K562 (cell line): ENCODE results near the gene SLC25A36. TPM values are rescaled to one million over a fixed set of nuclear protein-coding genes. Genes with fewer than 3 reads are reported as not detected.

ENCODE experiments used
- ATAC-seq: fragments of 200-7000 bp; cut with Tn5 transposase; 3 replicates; pipeline ENCODE4 v1.9.1; 2020; ENCODE audit warnings: moderate library complexity
- BruUV-seq: library from RNA; stranded (reverse); fragments of 400-500 nt; replicated peaks from 2 replicates; lab custom pipeline; 2021; lab: Mats Ljungman, UMichigan
- CTCF ChIA-PET: fragments of 300-600 bp; formaldehyde crosslinking; extraction: SDS; loops from one replicate; lab custom pipeline; 2021; ENCODE audit warnings: low intra/inter-chr PET ratio; lab: Yijun Ruan, JAX
- POLR2A ChIA-PET: fragments of 300-600, 350-650 bp; sonication (Branson Sonifier 250); formaldehyde crosslinking; extraction: SDS; loops from one replicate; lab custom pipeline; 2021; ENCODE audit warnings: antibody characterized with exemption, inconsistent platforms; lab: Yijun Ruan, JAX
- DNase-seq, 4 experiments: peaks; one replicate each; pipeline versions ENCODE4 v3.0.0 to v3.0.0-alpha.2; 2011 to 2018; ENCODE audit warnings: low spot score in 3 of 4, mixed read lengths in 3 of 4; ENCODE audit errors: extremely low read depth in 1 of 4
- FAIRE-seq: peaks from 2 replicates; lab custom pipeline; 2011; peaks lifted over from hg19 to GRCh38; lab: Jason Lieb, UNC
- H2AFZ ChIP-seq: 2 replicates; pipeline ENCODE4 v1.6.0; 2011; ENCODE audit warnings: low read depth, low read length, control low read depth, inconsistent platforms
- H3K27ac ChIP-seq: fragments of 200-600 bp; 3 replicates; pipeline ENCODE4 v1.8.0; 2011; ENCODE audit warnings: low read depth, mild to moderate bottlenecking, control low read depth, inconsistent platforms, low read length, moderate library complexity, mixed read lengths; ENCODE audit errors: extremely low read depth
- H3K27me3 ChIP-seq, 2 experiments: fragments of 300-600 bp in 1 of 2; 2 replicates in 1 of 2; 3 replicates in 1 of 2; pipeline versions ENCODE4 v1.6.0 to v1.8.0; 2011; ENCODE audit warnings: inconsistent platforms in 2 of 2, low read length in 2 of 2, mild to moderate bottlenecking in 1 of 2, mixed read lengths in 1 of 2, moderate library complexity in 1 of 2; ENCODE audit not compliant: control insufficient read depth in 2 of 2, insufficient read depth in 2 of 2
- H3K36me3 ChIP-seq: fragments of 300-600 bp; 3 replicates; pipeline ENCODE4 v1.8.0; 2011; ENCODE audit warnings: mild to moderate bottlenecking, low read length, inconsistent platforms; ENCODE audit not compliant: control insufficient read depth, insufficient read depth
- H3K4me1 ChIP-seq, 2 experiments: fragments of 200-600 bp in 1 of 2; replicated peaks in 1 of 2; 2 replicates in 1 of 2; 3 replicates in 1 of 2; pipeline versions ENCODE4 v1.5.1 to v1.8.0; 2011; ENCODE audit warnings: inconsistent platforms in 2 of 2, low read length in 2 of 2, mild to moderate bottlenecking in 1 of 2, mixed read lengths in 1 of 2, moderate library complexity in 1 of 2; ENCODE audit not compliant: control insufficient read depth in 2 of 2, insufficient read depth in 2 of 2
- H3K4me2 ChIP-seq: 2 replicates; pipeline ENCODE4 v1.6.1; 2011; ENCODE audit warnings: low read length, control low read depth, inconsistent platforms, mixed read lengths; ENCODE audit not compliant: insufficient read depth
- H3K4me3 ChIP-seq: fragments of 200-600 bp; sonication (generic), shearing (Covaris generic); 2 replicates; pipeline ENCODE4 v1.5.1; 2016; ENCODE audit warnings: control low read depth, inconsistent platforms
- H3K79me2 ChIP-seq: fragments of 200-600 bp; 3 replicates; pipeline ENCODE4 v1.8.0; 2011; ENCODE audit warnings: low read length, inconsistent platforms; ENCODE audit not compliant: control insufficient read depth, insufficient read depth
- H3K9ac ChIP-seq, 2 experiments: 2 replicates each; pipeline versions ENCODE4 v1.6.0 to v1.6.1; 2011; ENCODE audit warnings: low read depth in 2 of 2, low read length in 2 of 2, control low read depth in 1 of 2, inconsistent platforms in 1 of 2, mild to moderate bottlenecking in 1 of 2, mixed read lengths in 1 of 2; ENCODE audit not compliant: insufficient read depth in 1 of 2
- H3K9me1 ChIP-seq: one replicate; pipeline ENCODE4 v1.6.0; 2011; ENCODE audit warnings: inconsistent platforms, mild to moderate bottlenecking, low read length, moderate library complexity; ENCODE audit not compliant: control insufficient read depth, insufficient read depth
- H3K9me3 ChIP-seq: replicated peaks from 2 replicates; pipeline ENCODE4 v1.5.1; 2011; ENCODE audit warnings: low read depth, low read length, inconsistent platforms; ENCODE audit not compliant: control insufficient read depth, insufficient read depth
- H4K20me1 ChIP-seq: replicated peaks from 2 replicates; pipeline ENCODE4 v1.6.1; 2011; ENCODE audit warnings: low read length, inconsistent platforms, mixed read lengths; ENCODE audit not compliant: control insufficient read depth, insufficient read depth
- BMI1 ChIP-seq: fragments of 150-350 bp; IDR thresholded peaks from 2 replicates; pipeline ENCODE4 v1.6.1; 2014; ENCODE audit warnings: low read length
- E2F6 ChIP-seq, 2 experiments: IDR thresholded peaks; 2 replicates each; pipeline ENCODE4 v1.6.1; 2011; ENCODE audit warnings: borderline replicate concordance in 1 of 2, control low read depth in 1 of 2, low read depth in 1 of 2, low read length in 1 of 2, mild to moderate bottlenecking in 1 of 2, mixed read lengths in 1 of 2, moderate library complexity in 1 of 2; ENCODE audit not compliant: insufficient read depth in 1 of 2, insufficient read length in 1 of 2, poor library complexity in 1 of 2, severe bottlenecking in 1 of 2; ENCODE audit errors: extremely low read depth in 1 of 2
- FOXM1 ChIP-seq, 2 experiments: fragments of 450-650 bp in 1 of 2; sonication (generic) in 1 of 2; formaldehyde crosslinking in 1 of 2; IDR thresholded peaks; 2 replicates each; pipeline versions ENCODE4 v1.6.1 to v1.9.0; 2017 to 2022; ENCODE audit warnings: low read depth in 2 of 2, mild to moderate bottlenecking in 2 of 2, missing genetic modification reagents in 1 of 2, moderate library complexity in 1 of 2
- KDM5B ChIP-seq: fragments of 200-600 bp; sonication (generic); IDR thresholded peaks from 2 replicates; pipeline ENCODE4 v1.6.1; 2012; ENCODE audit warnings: low read depth, mild to moderate bottlenecking, moderate library complexity, low read length, control low read depth, inconsistent platforms; ENCODE audit not compliant: insufficient replicate concordance
- KLF6 ChIP-seq: fragments of 250-450 bp; sonication (Bioruptor Pico); IDR thresholded peaks from 2 replicates; pipeline ENCODE4 v1.4.0; 2020; ENCODE audit warnings: mild to moderate bottlenecking, moderate library complexity, borderline replicate concordance
- NR3C1 ChIP-seq: sonication (generic); formaldehyde crosslinking; IDR thresholded peaks from 2 replicates; pipeline ENCODE4 v1.8.1; 2022; ENCODE audit warnings: missing genetic modification reagents
- PURB ChIP-seq: sonication (generic); formaldehyde crosslinking; IDR thresholded peaks from 2 replicates; pipeline ENCODE4 v1.9.0; 2021; ENCODE audit warnings: low read depth, mild to moderate bottlenecking, missing genetic modification reagents
- RBM17 ChIP-seq: fragments of 200-400 bp; formaldehyde crosslinking; IDR thresholded peaks from 2 replicates; pipeline ENCODE4 v1.6.1; 2017; ENCODE audit warnings: low read depth, mild to moderate bottlenecking, low read length, borderline replicate concordance
- RCOR1 ChIP-seq, 2 experiments: IDR thresholded peaks; 2 replicates each; pipeline ENCODE4 v1.6.1; 2012; ENCODE audit warnings: low read depth in 2 of 2, low read length in 2 of 2, borderline replicate concordance in 1 of 2, improper control_type of control experiment in 1 of 2
- ZFPM2 ChIP-seq: fragments of 250-450 bp; sonication (Bioruptor Pico); IDR thresholded peaks from 2 replicates; pipeline ENCODE4 v1.5.1; 2022; ENCODE audit warnings: mild to moderate bottlenecking
- WGBS: fragments of 100-300 bp; shearing (Covaris generic); methylation state at CpG from one replicate; pipeline ENCODE4 v1.1.6; 2016; ENCODE audit warnings: low coverage, mixed read lengths; ENCODE audit not compliant: insufficient coverage; ENCODE audit errors: missing lambda C conversion rate; 5-methylcytosine and 5-hydroxymethylcytosine counted together
- in situ Hi-C: fragments of 300-500 bp; cut with MboI; formaldehyde crosslinking; loops from 4 replicates; pipeline ENCODE4 v1.15.0; 2018; ENCODE audit warnings: inconsistent platforms, mixed read lengths
- intact Hi-C: fragments of 100-400 bp; cut with micrococcal nuclease; formaldehyde crosslinking; loops from 2 replicates; pipeline ENCODE4 v1.14.2; 2022
- polyA plus RNA-seq, 8 experiments: library from polyadenylated mRNA; depleted of rRNA in 4 of 8; stranded (reverse) in 5 of 8; unstranded in 3 of 8; fragments of >200 nt; fragmentation: Nextera tagmentation in 2 of 8; fragmentation: Illumina TruSeq in 1 of 8; extraction: Ambion mirVana in 2 of 8; extraction: Trizol in 1 of 8; gene quantifications; 2 replicates each; pipeline versions ENCODE4 v1.2.1 to v1.2.3, GENCODE V29; 2011 to 2014; ENCODE audit warnings: inconsistent platforms in 1 of 8, missing spikeins in 1 of 8
- total RNA-seq, 7 experiments: library from RNA; depleted of rRNA in 6 of 7; stranded (reverse); fragments of >200 nt in 6 of 7; fragmentation: Illumina TruSeq in 2 of 7; extraction: Trizol in 2 of 7; gene quantifications; 2 replicates each; pipeline versions ENCODE4 v1.2.1 to v1.2.3, GENCODE V29; 2011 to 2021; ENCODE audit warnings: low replicate concordance in 1 of 7
- TF ChIP-seq, protein P1 (sequence below): IDR thresholded peaks from 2 replicates; pipeline ENCODE4 v1.6.1; 2012; ENCODE audit warnings: low read depth, low read length, improper control_type of control experiment, borderline replicate concordance
- TF ChIP-seq, protein P2 (sequence below): sonication (generic); formaldehyde crosslinking; IDR thresholded peaks from 2 replicates; pipeline ENCODE4 v1.8.0; 2022; ENCODE audit warnings: missing genetic modification reagents, mild to moderate bottlenecking, moderate library complexity, borderline replicate concordance
- TF ChIP-seq, protein P3 (sequence below): fragments of 250-450 bp; sonication (Bioruptor Pico); IDR thresholded peaks from 2 replicates; pipeline ENCODE4 v1.6.1; 2021; ENCODE audit warnings: mild to moderate bottlenecking
- TF ChIP-seq, protein P4 (sequence below): sonication (generic); formaldehyde crosslinking; IDR thresholded peaks from 2 replicates; pipeline ENCODE4 v1.9.0; 2022; ENCODE audit warnings: mild to moderate bottlenecking, missing genetic modification reagents

The SLC25A36 gene
- total and polyA plus RNA-seq, 9 of the 15 experiments (the other 6 are each of a cell fraction or from before 2014, with no cell fraction given), result 12.0 to 95.3 (median 43.3) TPM

- TF ChIP-seq, protein P1, sequence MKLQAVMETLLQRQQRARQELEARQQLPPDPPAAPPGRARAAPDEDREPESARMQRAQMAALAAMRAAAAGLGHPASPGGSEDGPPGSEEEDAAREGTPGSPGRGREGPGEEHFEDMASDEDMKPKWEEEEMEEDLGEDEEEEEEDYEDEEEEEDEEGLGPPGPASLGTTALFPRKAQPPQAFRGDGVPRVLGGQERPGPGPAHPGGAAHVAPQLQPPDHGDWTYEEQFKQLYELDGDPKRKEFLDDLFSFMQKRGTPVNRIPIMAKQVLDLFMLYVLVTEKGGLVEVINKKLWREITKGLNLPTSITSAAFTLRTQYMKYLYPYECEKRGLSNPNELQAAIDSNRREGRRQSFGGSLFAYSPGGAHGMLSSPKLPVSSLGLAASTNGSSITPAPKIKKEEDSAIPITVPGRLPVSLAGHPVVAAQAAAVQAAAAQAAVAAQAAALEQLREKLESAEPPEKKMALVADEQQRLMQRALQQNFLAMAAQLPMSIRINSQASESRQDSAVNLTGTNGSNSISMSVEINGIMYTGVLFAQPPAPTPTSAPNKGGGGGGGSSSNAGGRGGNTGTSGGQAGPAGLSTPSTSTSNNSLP, result no peak
- TF ChIP-seq RBM17, result no peak
- TF ChIP-seq ZFPM2 (CRISPR knock-in tag), result no peak
- TF ChIP-seq E2F6 (IDR thresholded peaks at IDR 0.05; ENCODE audit: borderline replicate concordance in 1 of 2, extremely low read depth in 1 of 2, insufficient read depth in 1 of 2, insufficient read length in 1 of 2, low read depth in 1 of 2, low read length in 1 of 2, poor library complexity in 1 of 2, severe bottlenecking in 1 of 2), result no peak
- TF ChIP-seq RCOR1 (IDR thresholded peaks at IDR 0.05; ENCODE audit: borderline replicate concordance in 1 of 2, low read depth in 2 of 2, low read length in 2 of 2), result no peak
- TF ChIP-seq, all 486 proteins: peak for 2
Observed at GRCh38 chr3:140916603-140917002, 25.0 kb upstream of the SLC25A36 start (continued).

- intact Hi-C loops (no loop called here), in situ Hi-C loops (loop anchor here (10.0 kb wide), 2 partner anchors 187 to 277 kb away; no protein-coding TSS in a partner anchor)
- CTCF ChIA-PET, result no interaction called here
- no peak for TF ChIP-seq PURB (CRISPR knock-in tag)
- TF ChIP-seq, protein P2, sequence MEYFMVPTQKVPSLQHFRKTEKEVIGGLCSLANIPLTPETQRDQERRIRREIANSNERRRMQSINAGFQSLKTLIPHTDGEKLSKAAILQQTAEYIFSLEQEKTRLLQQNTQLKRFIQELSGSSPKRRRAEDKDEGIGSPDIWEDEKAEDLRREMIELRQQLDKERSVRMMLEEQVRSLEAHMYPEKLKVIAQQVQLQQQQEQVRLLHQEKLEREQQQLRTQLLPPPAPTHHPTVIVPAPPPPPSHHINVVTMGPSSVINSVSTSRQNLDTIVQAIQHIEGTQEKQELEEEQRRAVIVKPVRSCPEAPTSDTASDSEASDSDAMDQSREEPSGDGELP (CRISPR knock-in tag), result no peak
- TF ChIP-seq FOXM1 (IDR thresholded peaks at IDR 0.05; ENCODE audit: low read depth), result no peak
- TF ChIP-seq FOXM1 (CRISPR knock-in tag; IDR thresholded peaks at IDR 0.05; ENCODE audit: low read depth), result no peak
- TF ChIP-seq NR3C1 (CRISPR knock-in tag), result no peak
- no peak for TF ChIP-seq KDM5B
- no peak for TF ChIP-seq BMI1
- TF ChIP-seq KLF6 (CRISPR knock-in tag), result no peak
- TF ChIP-seq, protein P3, sequence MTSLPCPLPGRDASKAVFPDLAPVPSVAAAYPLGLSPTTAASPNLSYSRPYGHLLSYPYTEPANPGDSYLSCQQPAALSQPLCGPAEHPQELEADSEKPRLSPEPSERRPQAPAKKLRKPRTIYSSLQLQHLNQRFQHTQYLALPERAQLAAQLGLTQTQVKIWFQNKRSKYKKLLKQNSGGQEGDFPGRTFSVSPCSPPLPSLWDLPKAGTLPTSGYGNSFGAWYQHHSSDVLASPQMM (CRISPR knock-in tag), result no peak
- TF ChIP-seq, protein P4, sequence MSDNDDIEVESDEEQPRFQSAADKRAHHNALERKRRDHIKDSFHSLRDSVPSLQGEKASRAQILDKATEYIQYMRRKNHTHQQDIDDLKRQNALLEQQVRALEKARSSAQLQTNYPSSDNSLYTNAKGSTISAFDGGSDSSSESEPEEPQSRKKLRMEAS, result no peak
Observed at GRCh38 chr3:140917772-140918171, 23.9 kb upstream of the SLC25A36 start.

More at GRCh38 chr3:140917772-140918171, 23.9 kb upstream of the SLC25A36 start:
- Histone ChIP-seq H3K4me1 (no peaks in the 10 kb centered on the region), H3K27me3 (peaks cover 0 to 15% of the 10 kb centered on the region in 2 experiments; a peak in 4 of 5 replicates), H4K20me1 (no peaks in the 10 kb centered on the region), H3K4me2 (no peak overlapping the region), H3K4me3 (no peak overlapping the region), H3K27ac (no peak overlapping the region), H3K9ac (no peak overlapping the region), H3K9me1 (peaks cover 2% of the 10 kb centered on the region), H3K36me3 (no peaks in the 10 kb centered on the region), H3K79me2 (no peaks in the 10 kb centered on the region), H3K9me3 (no peaks in the 10 kb centered on the region), H2AFZ (no peak overlapping the region)
- POLR2A ChIA-PET, result no interaction called here
- no peak for FAIRE-seq
- no peak for DNase-seq
- WGBS, result 3% methylated on average over 5 of the region's 5 CpGs
- no peak for ATAC-seq
- BruUV-seq, result no TSS peak
